G401.6 (cell line): Measurements from ENCODE around the gene ZFP36L1.

ENCODE experiments used
- FAIRE-seq: peaks from 2 replicates; lab custom pipeline; 2012; peaks lifted over from hg19 to GRCh38; lab: Jason Lieb, UNC

Gene ZFP36L1

GRCh38 chr14:68816183-68816942 lies 23.5 kb upstream of the ZFP36L1 start:
- FAIRE-seq, result peak; percentile 30

- no peak for FAIRE-seq
Measured at GRCh38 chr14:68815298-68816182, 22.7 kb upstream of the ZFP36L1 start.

- FAIRE-seq, result peak; percentile 89
Measured at GRCh38 chr14:68814539-68815297, 21.9 kb upstream of the ZFP36L1 start.

GRCh38 chr14:68814238-68814538 lies 21.3 kb upstream of the ZFP36L1 start:
- no peak for FAIRE-seq

GRCh38 chr14:68813318-68813838 lies 20.5 kb upstream of the ZFP36L1 start:
- FAIRE-seq, result no peak

- FAIRE-seq, result no peak
Measured at GRCh38 chr14:68811171-68811570, 18.3 kb upstream of the ZFP36L1 start.

- FAIRE-seq, result no peak
Measured at GRCh38 chr14:68810173-68811153, 17.6 kb upstream of the ZFP36L1 start.

GRCh38 chr14:68809524-68809923 lies 16.7 kb upstream of the ZFP36L1 start:
- FAIRE-seq, result no peak

- no peak for FAIRE-seq
Measured at GRCh38 chr14:68808696-68809480, 16.0 kb upstream of the ZFP36L1 start.

GRCh38 chr14:68807987-68808386 lies 15.1 kb upstream of the ZFP36L1 start:
- no peak for FAIRE-seq

GRCh38 chr14:68807148-68807600 lies 14.3 kb upstream of the ZFP36L1 start:
- FAIRE-seq, result no peak

GRCh38 chr14:68806526-68807147 lies 13.8 kb upstream of the ZFP36L1 start:
- no peak for FAIRE-seq

GRCh38 chr14:68805414-68805813 lies 12.5 kb upstream of the ZFP36L1 start:
- FAIRE-seq, result no peak

- peak; percentile 13 for FAIRE-seq
Measured at GRCh38 chr14:68801631-68802030, 8.8 kb upstream of the ZFP36L1 start.

GRCh38 chr14:68800953-68801352 lies 8.1 kb upstream of the ZFP36L1 start:
- FAIRE-seq, result peak; percentile 57

- no peak for FAIRE-seq
Measured at GRCh38 chr14:68800390-68800789, 7.5 kb upstream of the ZFP36L1 start.

- no peak for FAIRE-seq
Measured at GRCh38 chr14:68798621-68799020, 5.8 kb upstream of the ZFP36L1 start.

- FAIRE-seq, result no peak
Measured at GRCh38 chr14:68797121-68797670, 4.3 kb upstream of the ZFP36L1 start.

- FAIRE-seq, result no peak
Measured at GRCh38 chr14:68796418-68797101, 3.7 kb upstream of the ZFP36L1 start.
